C4-2B (cell line): ENCODE measurements around the gene ADARB2.

ENCODE experiments used
- CTCF ChIP-seq: fragments of 450-650 bp; conservative IDR thresholded peaks from 2 replicates; pipeline ENCODE4 v1.5.1; 2017; ENCODE audit warnings: mild to moderate bottlenecking
- ZFX ChIP-seq: fragments of 450-650 bp; IDR thresholded peaks from 2 replicates; pipeline ENCODE4 v1.6.1; 2017

- TF ChIP-seq CTCF (no peak), ZFX (no peak)
Measured at GRCh38 chr10:1551636-1552338, 185.5 kb downstream of the ADARB2 start.
